ENCODE data around the gene ISCU.
"Not testable (repeated sequence)": the region's sequence is repeated elsewhere in the genome, so short reads cannot be mapped to it uniquely, and the experiment has no call there.

GRCh38 chr12:108574276-108574675 lies 11.9 kb downstream of the ISCU start:
- TF ChIP-seq POLR2A (IDR thresholded peaks at IDR 0.05; ENCODE audit: low read length); GATA1 (IDR thresholded peaks at IDR 0.05; ENCODE audit: low read depth, low read length): not testable (repeated sequence)

All from erythroblast (primary cell).